Brain microvascular endothelial cell (primary cell): Measurements from ENCODE around the gene GRIK1.
A peak's percentile ranks its signal among the peaks of the same experiment; 100 is the strongest.

ENCODE experiments used
- DNase-seq: peaks from one replicate; pipeline ENCODE4 v3.0.0-alpha.2; 2020
- H3K27ac ChIP-seq: fragments of 250-450 bp; sonication (Bioruptor Pico); 2 replicates; pipeline ENCODE4 v1.5.1; 2020; ENCODE audit warnings: mild to moderate bottlenecking, moderate library complexity
- H3K27me3 ChIP-seq: fragments of 250-450 bp; sonication (Bioruptor Pico); replicated peaks from 2 replicates; pipeline ENCODE4 v1.5.1; 2020; ENCODE audit warnings: mild to moderate bottlenecking
- H3K36me3 ChIP-seq: fragments of 250-450 bp; sonication (Bioruptor Pico); replicated peaks from 2 replicates; pipeline ENCODE4 v1.5.1; 2020; ENCODE audit warnings: mild to moderate bottlenecking
- H3K4me3 ChIP-seq: 2 replicates; pipeline ENCODE4 v1.5.1; 2011; ENCODE audit warnings: low read depth, mild to moderate bottlenecking, control low read depth, low read length, moderate library complexity
- in situ Hi-C: cut with HindIII; loops from 2 replicates; pipeline ENCODE4 v1.10.0; 2017; ENCODE audit warnings: low sequenced_read_pairs, low pct_ligation_motif_present
- TF ChIP-seq, protein P1 (sequence below): IDR thresholded peaks from 2 replicates; pipeline ENCODE4 v1.5.1; 2011; ENCODE audit warnings: low read depth, mild to moderate bottlenecking, moderate library complexity, low read length, control low read depth, inconsistent platforms; ENCODE audit errors: missing control alignments

The GRIK1 gene

DNA sequence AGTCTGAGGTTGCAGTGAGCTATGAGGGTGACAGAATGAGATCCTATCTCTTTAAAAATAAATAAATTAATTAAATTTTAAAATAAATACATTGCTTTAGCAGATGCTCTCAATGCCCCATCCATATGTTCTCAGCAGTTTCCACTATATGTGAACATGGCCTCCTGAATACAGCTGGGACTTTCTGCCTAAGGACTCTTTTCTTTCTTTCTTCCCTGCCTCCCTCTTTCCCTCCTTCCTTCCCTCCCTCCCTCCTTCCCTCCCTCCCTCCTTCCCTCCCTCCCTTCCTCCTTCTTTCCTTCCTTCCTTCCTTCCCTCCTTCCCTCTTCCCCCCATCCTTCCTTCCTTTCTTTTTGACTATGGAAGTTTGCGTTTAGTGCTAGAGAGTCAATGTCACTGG lies 10.2 kb upstream of the GRIK1 start:
- no peak overlapping the region for H3K4me3 ChIP-seq
- H3K36me3 ChIP-seq = no peaks in the 10 kb centered on the region
- no peak overlapping the region for H3K27ac ChIP-seq
- no peak for DNase-seq
- TF ChIP-seq, protein P1, sequence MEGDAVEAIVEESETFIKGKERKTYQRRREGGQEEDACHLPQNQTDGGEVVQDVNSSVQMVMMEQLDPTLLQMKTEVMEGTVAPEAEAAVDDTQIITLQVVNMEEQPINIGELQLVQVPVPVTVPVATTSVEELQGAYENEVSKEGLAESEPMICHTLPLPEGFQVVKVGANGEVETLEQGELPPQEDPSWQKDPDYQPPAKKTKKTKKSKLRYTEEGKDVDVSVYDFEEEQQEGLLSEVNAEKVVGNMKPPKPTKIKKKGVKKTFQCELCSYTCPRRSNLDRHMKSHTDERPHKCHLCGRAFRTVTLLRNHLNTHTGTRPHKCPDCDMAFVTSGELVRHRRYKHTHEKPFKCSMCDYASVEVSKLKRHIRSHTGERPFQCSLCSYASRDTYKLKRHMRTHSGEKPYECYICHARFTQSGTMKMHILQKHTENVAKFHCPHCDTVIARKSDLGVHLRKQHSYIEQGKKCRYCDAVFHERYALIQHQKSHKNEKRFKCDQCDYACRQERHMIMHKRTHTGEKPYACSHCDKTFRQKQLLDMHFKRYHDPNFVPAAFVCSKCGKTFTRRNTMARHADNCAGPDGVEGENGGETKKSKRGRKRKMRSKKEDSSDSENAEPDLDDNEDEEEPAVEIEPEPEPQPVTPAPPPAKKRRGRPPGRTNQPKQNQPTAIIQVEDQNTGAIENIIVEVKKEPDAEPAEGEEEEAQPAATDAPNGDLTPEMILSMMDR = no peak
- in situ Hi-C loops = no loop called here
- H3K27me3 ChIP-seq = no peaks in the 10 kb centered on the region

DNA sequence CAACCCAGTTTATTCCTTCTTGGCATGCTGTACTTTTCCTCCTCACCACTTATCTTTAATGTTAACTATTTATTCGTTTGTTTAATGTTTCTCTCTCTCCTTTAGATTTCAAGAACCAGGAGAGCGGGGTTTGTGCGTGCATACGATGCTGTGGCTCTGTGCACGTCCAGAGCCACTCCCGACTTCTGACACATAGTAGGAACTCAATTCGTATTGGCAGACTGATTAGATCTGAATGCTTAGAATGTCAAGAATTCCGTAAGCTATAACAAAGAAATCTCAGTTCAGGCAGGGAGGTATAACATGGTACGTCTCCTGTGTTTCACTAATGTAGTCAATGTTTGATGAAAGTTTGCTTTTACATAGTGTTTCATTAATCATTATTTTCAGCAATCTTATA lies 7.3 kb upstream of the GRIK1 start:
- TF ChIP-seq, protein P1 = no peak
- Histone ChIP-seq H3K27ac (no peak overlapping the region), H3K4me3 (no peak overlapping the region), H3K36me3 (no peaks in the 10 kb centered on the region), H3K27me3 (peaks cover 4% of the 10 kb centered on the region)
- in situ Hi-C loops = no loop called here
- no peak for DNase-seq

GRCh38 chr21:29943885-29944284 lies 4.1 kb upstream of the GRIK1 start:
- no peak for DNase-seq
- H3K4me3 ChIP-seq = no peak overlapping the region
- no peaks in the 10 kb centered on the region for H3K36me3 ChIP-seq
- H3K27ac ChIP-seq = no peak overlapping the region
- in situ Hi-C loops = no loop called here
- H3K27me3 ChIP-seq = peaks cover 28% of the 10 kb centered on the region
- TF ChIP-seq, protein P1 = peak; percentile 62

DNA sequence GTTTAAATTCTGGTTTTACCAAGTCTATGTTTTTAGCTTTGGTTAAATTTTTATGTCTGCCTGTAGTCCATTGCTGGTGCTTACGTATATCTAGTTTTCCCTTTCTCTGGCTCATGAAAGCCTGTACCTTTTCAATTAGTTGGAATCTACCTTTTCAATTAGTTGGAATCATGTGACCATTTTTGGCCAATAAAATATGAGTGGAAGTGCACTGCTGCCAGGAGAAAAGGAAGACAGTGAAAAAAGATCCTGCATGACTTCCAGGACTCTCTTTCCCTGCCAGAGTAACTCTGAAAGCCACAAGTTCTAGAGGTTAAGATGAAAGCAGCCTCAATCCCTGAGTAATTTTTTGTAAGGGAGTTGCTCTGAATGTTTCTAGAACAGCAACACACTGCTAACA lies 2.2 kb upstream of the GRIK1 start:
- H3K27ac ChIP-seq = no peak overlapping the region
- DNase-seq = no peak
- no peak overlapping the region for H3K4me3 ChIP-seq
- H3K36me3 ChIP-seq = no peaks in the 10 kb centered on the region
- TF ChIP-seq, protein P1 = no peak
- H3K27me3 ChIP-seq = peaks cover 38% of the 10 kb centered on the region
- in situ Hi-C loops = no loop called here

- in situ Hi-C loops = no loop called here
Measured at GRCh38 chr21:29940991-29941390, 1.2 kb upstream of the GRIK1 start.

DNA sequence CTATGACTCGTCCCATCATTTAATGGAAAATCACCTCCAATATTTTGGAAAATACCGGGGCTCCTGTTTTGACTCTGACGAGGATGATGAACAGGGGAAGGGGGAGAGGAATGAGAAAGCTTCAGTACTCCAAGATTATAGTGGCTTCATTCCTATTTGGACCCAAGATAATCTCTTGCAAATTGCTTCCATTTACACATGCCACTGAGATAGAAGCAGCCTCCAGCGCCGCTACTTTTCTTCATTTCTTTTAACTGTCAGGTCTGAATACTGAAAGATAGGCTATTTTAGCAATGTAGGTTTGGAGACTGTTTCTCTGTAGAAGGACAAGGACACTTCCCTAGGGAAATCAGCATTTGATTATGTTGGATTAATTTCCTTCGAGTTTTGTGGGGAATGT lies 565 bp upstream of the GRIK1 start:
- H3K36me3 ChIP-seq = no peaks in the 10 kb centered on the region
- TF ChIP-seq, protein P1 = no peak
- H3K27ac ChIP-seq = no peak overlapping the region
- no peak for DNase-seq
- peaks cover 38% of the 10 kb centered on the region for H3K27me3 ChIP-seq
- in situ Hi-C loops = no loop called here
- peak overlapping the region; percentile 50 for H3K4me3 ChIP-seq

More at GRCh38 chr21:29940991-29941390, 1.2 kb upstream of the GRIK1 start:
- Histone ChIP-seq H3K4me3 (no peak overlapping the region), H3K36me3 (no peaks in the 10 kb centered on the region), H3K27ac (no peak overlapping the region), H3K27me3 (peaks cover 38% of the 10 kb centered on the region)
- TF ChIP-seq, protein P1 = no peak
- no peak for DNase-seq
